Right kidney (tissue), 1 donor: ENCODE data around the gene MOCS1.

ENCODE experiments used
- DNase-seq: peaks from one replicate; pipeline ENCODE4 v3.0.0-alpha.2; 2016

Gene MOCS1

GRCh38 chr6:39950125-39950720, 16.0 kb upstream of the MOCS1 start:
- DNase-seq = no peak

GRCh38 chr6:39948199-39948791, 14.0 kb upstream of the MOCS1 start:
- no peak for DNase-seq

- DNase-seq = no peak
Observed at GRCh38 chr6:39947611-39948068, 13.4 kb upstream of the MOCS1 start.

- DNase-seq = no peak
Observed at GRCh38 chr6:39945626-39946025, 11.4 kb upstream of the MOCS1 start.

- DNase-seq = no peak
Observed at GRCh38 chr6:39942903-39943580, 8.8 kb upstream of the MOCS1 start.

- DNase-seq = no peak
Observed at GRCh38 chr6:39941820-39942219, 7.6 kb upstream of the MOCS1 start.

GRCh38 chr6:39941138-39941537, 6.9 kb upstream of the MOCS1 start:
- no peak for DNase-seq

GRCh38 chr6:39938773-39939654, 4.8 kb upstream of the MOCS1 start:
- DNase-seq = peak; percentile 13

GRCh38 chr6:39937686-39938333, 3.5 kb upstream of the MOCS1 start:
- no peak for DNase-seq

GRCh38 chr6:39936857-39937256, 2.6 kb upstream of the MOCS1 start:
- no peak for DNase-seq

- no peak for DNase-seq
Observed at GRCh38 chr6:39935241-39935640, 979 bp upstream of the MOCS1 start.

GRCh38 chr6:39933669-39934130, 562 bp downstream of the MOCS1 start:
- DNase-seq = no peak

GRCh38 chr6:39932386-39932910, 1.8 kb downstream of the MOCS1 start:
- no peak for DNase-seq

GRCh38 chr6:39931607-39932006, 2.7 kb downstream of the MOCS1 start:
- no peak for DNase-seq

- no peak for DNase-seq
Observed at GRCh38 chr6:39930540-39930939, 3.7 kb downstream of the MOCS1 start.

GRCh38 chr6:39929733-39930461, 4.4 kb downstream of the MOCS1 start:
- DNase-seq = no peak

GRCh38 chr6:39929039-39929732, 5.1 kb downstream of the MOCS1 start:
- DNase-seq = no peak

- DNase-seq = no peak
Observed at GRCh38 chr6:39927159-39927558, 7.1 kb downstream of the MOCS1 start.

- DNase-seq = no peak
Observed at GRCh38 chr6:39926668-39927067, 7.6 kb downstream of the MOCS1 start.

GRCh38 chr6:39925931-39926290, 8.4 kb downstream of the MOCS1 start:
- DNase-seq = no peak
